ENCODE data around the gene TMIGD3.

TMIGD3 gene

GRCh38 chr1:111446546-111446945 is 56.9 kb downstream of the TMIGD3 start:
- DNase-seq = no peak

DNA sequence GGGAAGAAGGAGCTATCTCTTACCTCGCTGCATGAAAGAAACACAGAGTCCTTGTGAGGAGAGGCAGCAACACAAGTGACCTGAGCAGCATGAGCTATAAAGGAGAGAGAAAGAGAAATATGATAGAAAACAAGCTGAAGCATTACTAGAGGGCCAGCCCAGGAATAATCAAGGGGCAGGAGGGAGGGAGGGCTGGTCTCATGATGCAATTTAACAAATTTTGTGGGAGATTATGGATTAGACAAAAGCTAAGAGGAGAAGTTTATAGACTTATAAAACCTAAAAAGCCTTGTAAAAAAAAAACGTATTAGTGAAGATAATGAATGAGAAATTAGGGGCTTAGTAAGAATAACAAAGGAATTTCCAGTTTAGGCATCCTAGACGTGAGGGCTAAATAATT is 59.4 kb downstream of the TMIGD3 start:
- no peak for DNase-seq

DNA sequence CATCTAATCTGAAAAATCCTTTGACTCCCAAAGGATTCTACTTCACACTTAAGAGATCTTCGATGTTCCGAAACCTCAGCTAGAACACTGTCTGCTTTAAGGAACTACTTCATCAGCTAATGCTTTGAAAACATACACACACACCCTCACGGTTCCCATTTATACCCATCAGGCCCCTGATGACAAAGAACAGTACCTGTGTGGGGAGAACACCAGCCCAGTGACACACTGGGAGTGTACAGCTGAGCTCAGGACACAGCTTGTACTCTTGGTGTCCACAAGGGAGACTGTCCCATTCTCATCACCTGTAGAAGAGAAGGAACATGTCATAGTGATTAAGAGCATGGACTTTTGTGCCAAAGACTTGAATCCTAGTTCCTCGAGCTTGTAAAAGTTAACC is 61.0 kb downstream of the TMIGD3 start:
- DNase-seq = no peak

DNA sequence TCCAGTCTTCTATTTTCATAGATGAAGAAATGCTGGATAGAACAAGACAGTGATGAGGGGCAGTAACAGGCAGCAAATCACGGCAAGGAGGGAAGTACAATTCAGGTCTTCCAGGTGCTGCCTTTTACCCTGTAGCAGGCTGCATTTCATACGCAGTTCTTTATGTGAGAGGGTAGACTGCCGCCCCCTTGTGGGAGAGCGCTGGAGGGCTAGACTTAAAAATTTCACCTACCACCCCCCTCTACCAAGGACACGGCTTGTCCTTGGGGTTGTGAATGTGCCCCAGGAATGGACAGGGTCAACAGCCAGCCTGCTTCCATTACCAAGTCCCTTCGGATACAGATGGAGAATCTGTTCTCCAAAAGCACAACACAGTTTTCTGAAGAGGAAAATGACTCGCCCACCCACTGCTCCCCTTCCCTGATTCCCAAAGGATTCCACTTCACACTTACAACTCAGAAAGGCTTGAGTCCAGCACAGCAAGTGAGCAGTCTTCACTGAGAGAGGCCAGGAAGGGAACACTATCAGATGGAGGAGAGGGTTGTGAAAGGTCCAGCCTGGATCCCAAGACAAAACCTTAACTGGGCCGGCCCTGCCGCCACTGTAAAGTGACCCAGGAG is 61.8 kb downstream of the TMIGD3 start:
- peak; percentile 61 to 70 for DNase-seq

DNA sequence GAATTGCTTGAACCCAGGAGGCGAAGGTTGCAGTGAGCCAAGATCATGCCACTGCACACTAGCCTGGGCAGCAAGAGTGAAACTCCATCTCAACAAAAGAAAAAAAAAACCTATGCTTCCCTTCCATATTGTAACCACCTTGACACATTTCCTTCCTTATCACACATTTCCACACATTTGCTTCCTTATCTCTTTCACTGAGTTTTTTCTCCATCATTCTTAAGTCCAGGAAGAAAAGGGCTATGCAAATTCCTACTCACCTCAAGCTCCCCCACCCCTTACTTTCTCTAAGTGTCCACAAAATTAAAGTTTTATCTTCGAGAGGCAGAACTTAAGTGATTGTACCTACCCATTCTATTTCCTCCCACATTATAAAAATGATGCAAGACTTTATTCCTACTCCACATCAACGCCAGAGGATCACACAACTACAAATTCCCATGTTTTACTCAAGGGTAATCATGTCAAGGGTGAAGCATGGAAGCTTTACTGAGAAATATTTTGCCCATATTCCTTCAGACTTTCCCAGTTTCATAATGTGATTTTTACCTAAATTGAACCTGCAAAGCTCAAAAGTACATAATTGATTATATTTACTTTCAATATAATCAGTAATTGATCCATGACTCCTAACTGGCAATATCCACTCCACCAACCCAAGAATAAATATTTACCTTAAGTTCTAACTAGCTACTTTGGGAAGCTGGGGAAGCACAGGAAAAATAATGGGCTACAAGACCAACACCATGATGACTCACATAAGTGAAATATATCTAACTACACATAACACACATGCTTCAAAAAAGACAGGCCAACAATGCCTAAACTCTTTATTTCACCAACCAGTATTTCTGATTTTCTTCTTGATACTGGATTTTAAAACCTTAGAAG is 63.7 kb downstream of the TMIGD3 start:
- no peak for DNase-seq

- DNase-seq = no peak
Observed at GRCh38 chr1:111436726-111437125, 66.7 kb downstream of the TMIGD3 start.

Data from activated CD4-positive, alpha-beta T cell treated with anti-CD3 and anti-CD28 coated beads for 4 hours (primary cell).